GM12891 (cell line): ENCODE measurements around the gene UBAP1.

Experiments used
- PAX5 ChIP-seq: IDR thresholded peaks from 2 replicates; pipeline ENCODE4 v1.6.1; 2011; ENCODE audit warnings: low read length, moderate library complexity, mild to moderate bottlenecking; ENCODE audit not compliant: insufficient read depth, severe bottlenecking
- POLR2A ChIP-seq: IDR thresholded peaks from 2 replicates; pipeline ENCODE4 v1.6.1; 2011; ENCODE audit warnings: low read depth, low read length, control low read depth
- POLR2AphosphoS5 ChIP-seq: IDR thresholded peaks from 2 replicates; pipeline ENCODE4 v1.6.1; 2011; ENCODE audit warnings: low read depth, low read length, control low read depth
- SPI1 ChIP-seq: IDR thresholded peaks from 2 replicates; pipeline ENCODE4 v1.6.1; 2011; ENCODE audit warnings: low read depth, low read length, control low read depth
- TAF1 ChIP-seq: IDR thresholded peaks from 2 replicates; pipeline ENCODE4 v1.6.1; 2011; ENCODE audit warnings: low read depth, low read length, control low read depth

GRCh38 chr9:34158362-34158869 lies 20.4 kb upstream of the UBAP1 start:
- TF ChIP-seq POLR2A (no peak), POLR2AphosphoS5 (no peak), TAF1 (no peak), SPI1 (no peak), PAX5 (no peak)
